Measurements from ENCODE around the gene DDC.

The DDC gene

DNA sequence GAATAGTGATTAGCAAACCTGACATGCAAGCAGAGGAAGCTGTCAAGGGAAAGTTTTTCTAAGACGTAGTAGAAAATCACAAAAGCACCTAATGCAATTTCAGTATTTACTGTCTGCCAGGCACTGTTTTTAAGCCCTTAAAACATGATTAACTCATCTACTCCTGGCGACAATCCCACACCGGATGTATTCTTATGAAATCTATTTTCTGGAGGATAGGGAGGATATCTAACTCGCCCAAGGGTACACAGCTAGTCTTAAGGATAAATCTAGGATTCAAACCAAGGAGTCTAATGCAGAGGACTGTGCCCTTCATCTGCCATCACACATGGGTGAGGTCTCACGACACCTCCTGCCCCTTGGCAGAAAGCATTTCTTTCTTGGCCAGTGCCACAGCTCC, 67.2 kb downstream of the DDC start:
- Histone ChIP-seq H3K27me3 (replicated peaks; ENCODE audit: control insufficient read depth, insufficient read depth, low read length) (peaks cover 3% of the 10 kb centered on the region; the same call in 1 of the 2 replicates), H3K4me3 (replicated peaks; ENCODE audit: low read depth, low read length) (no peak overlapping the region), H3K36me3 (ENCODE audit: control insufficient read depth, insufficient read depth, low read length) (no peaks in the 10 kb centered on the region)
- DNase-seq (ENCODE audit: extremely low read depth, insufficient read length): no peak
- TF ChIP-seq, protein P1, sequence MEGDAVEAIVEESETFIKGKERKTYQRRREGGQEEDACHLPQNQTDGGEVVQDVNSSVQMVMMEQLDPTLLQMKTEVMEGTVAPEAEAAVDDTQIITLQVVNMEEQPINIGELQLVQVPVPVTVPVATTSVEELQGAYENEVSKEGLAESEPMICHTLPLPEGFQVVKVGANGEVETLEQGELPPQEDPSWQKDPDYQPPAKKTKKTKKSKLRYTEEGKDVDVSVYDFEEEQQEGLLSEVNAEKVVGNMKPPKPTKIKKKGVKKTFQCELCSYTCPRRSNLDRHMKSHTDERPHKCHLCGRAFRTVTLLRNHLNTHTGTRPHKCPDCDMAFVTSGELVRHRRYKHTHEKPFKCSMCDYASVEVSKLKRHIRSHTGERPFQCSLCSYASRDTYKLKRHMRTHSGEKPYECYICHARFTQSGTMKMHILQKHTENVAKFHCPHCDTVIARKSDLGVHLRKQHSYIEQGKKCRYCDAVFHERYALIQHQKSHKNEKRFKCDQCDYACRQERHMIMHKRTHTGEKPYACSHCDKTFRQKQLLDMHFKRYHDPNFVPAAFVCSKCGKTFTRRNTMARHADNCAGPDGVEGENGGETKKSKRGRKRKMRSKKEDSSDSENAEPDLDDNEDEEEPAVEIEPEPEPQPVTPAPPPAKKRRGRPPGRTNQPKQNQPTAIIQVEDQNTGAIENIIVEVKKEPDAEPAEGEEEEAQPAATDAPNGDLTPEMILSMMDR (IDR thresholded peaks at IDR 0.05; ENCODE audit: insufficient read depth, low read length, poor library complexity, severe bottlenecking): no peak

DNA sequence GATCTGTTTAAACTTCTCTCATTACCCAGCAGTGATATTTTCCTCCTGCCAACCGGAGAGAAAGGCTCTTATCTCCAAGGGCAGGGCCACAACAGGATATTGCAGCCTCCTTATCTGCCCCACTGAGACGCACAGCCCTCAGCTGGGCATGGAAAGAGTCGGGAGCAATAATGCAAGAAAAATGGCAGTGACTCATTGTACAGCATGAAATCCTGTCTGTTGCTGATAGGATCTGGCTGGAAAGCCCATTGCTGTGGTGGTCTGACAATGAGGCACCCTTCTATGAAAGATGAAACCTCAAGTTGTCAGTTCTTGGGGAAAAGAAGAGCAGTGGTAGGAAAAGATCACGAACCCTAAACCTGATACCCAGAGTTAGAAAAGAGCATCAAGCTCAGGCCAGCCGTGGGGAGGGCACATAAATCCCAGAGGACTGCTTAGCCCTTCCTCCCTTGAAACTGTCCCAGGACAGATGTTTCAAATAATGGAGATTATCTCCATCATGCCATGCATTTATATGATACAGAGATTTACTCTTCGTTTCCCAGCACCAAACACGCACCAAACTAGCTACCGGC, 68.0 kb downstream of the DDC start:
- TF ChIP-seq, protein P1 (IDR thresholded peaks at IDR 0.05; ENCODE audit: insufficient read depth, low read length, poor library complexity, severe bottlenecking): no peak
- Histone ChIP-seq H3K4me3 (replicated peaks; ENCODE audit: low read depth, low read length) (no peak overlapping the region), H3K27me3 (replicated peaks; ENCODE audit: control insufficient read depth, insufficient read depth, low read length) (peaks cover 3% of the 10 kb centered on the region; the same call in 1 of the 2 replicates), H3K36me3 (ENCODE audit: control insufficient read depth, insufficient read depth, low read length) (no peaks in the 10 kb centered on the region)
- DNase-seq (ENCODE audit: extremely low read depth, insufficient read length): no peak

DNA sequence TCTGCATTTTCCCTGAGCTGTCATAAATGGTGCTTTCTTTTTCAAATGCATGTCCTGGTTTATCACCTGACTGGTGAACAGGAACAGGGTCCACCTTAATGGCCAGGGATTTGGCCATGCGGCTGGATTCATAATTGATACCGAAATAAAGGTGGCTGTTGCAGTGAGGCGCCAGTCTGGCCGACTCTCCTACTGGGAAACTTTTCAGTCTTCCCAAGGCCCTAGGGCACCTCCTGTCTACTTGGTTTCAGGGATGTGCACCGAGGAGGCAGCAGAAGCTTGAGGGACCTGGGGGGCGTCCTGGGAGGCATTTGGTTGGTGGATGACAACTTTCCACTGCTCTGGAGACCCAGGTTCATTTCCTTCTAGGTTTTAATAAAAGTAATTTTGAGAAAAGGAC, 68.6 kb downstream of the DDC start:
- no peak overlapping the region for H3K4me3 ChIP-seq (replicated peaks; ENCODE audit: low read depth, low read length)
- no peaks in the 10 kb centered on the region for H3K36me3 ChIP-seq (ENCODE audit: control insufficient read depth, insufficient read depth, low read length)
- TF ChIP-seq, protein P1 (IDR thresholded peaks at IDR 0.05; ENCODE audit: insufficient read depth, low read length, poor library complexity, severe bottlenecking): no peak
- DNase-seq (ENCODE audit: extremely low read depth, insufficient read length): no peak
- peaks cover 3% of the 10 kb centered on the region; the same call in 1 of the 2 replicates for H3K27me3 ChIP-seq (replicated peaks; ENCODE audit: control insufficient read depth, insufficient read depth, low read length)

DNA sequence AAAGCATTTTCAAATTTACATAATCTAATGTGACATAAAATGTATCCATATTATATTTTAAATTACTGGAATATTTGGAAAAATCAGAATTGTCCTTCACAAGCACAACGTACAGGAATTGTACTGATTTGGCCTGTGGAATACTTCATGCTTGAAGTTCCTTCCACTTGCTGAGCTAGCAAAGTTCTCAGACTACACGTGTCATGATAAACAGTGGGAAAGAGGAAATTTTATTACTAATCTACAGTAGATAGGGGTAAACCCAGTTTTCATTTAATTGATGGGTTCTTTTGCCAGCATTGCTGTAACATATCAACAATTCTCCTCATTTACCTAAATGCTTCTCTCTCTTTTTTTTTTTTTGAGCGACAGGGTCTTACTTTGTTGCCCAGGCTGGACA, 69.5 kb downstream of the DDC start:
- TF ChIP-seq, protein P1 (IDR thresholded peaks at IDR 0.05; ENCODE audit: insufficient read depth, low read length, poor library complexity, severe bottlenecking): no peak
- peaks cover 3% of the 10 kb centered on the region; the same call in 1 of the 2 replicates for H3K27me3 ChIP-seq (replicated peaks; ENCODE audit: control insufficient read depth, insufficient read depth, low read length)
- no peak for DNase-seq (ENCODE audit: extremely low read depth, insufficient read length)
- H3K36me3 ChIP-seq (ENCODE audit: control insufficient read depth, insufficient read depth, low read length): no peaks in the 10 kb centered on the region
- no peak overlapping the region for H3K4me3 ChIP-seq (replicated peaks; ENCODE audit: low read depth, low read length)

DNA sequence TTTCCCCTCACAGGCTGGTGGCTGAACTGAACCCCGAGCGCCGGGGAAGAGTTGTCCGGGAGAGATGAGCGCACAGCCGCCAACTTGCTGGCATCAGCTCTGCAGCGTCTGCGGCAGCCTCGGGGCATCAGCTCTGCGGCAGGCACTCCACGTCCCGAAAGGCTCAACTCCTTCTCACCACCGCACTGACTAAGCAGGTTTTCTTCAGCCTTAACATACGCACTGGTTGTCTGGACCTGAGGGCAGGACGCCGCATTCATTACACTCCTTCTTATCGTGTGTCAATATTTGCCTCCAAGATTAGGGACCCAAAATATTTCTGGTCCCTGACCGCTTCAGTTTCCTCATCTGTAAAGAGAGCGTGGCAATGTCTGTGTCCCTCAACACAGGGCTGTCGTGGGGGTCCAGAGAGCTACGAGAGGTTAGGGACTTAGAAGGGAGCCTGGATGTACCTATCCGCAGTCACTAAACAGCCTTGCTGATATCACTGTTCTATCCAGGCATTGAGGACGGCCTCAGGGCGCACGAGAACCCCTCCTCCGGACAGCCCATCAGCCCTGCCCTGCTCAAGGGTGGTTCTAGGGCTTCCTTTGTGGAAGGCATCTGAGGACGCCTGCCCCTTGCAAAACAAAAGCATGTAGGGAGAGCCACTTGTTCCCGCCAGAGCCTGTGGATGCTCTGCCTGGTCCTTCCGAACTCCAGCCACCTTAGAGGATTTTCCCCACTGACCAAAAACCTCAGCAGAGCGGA, 72.3 kb downstream of the DDC start:
- Histone ChIP-seq H3K27me3 (replicated peaks; ENCODE audit: control insufficient read depth, insufficient read depth, low read length) (no peaks in the 10 kb centered on the region; the same call in 1 of the 2 replicates), H3K36me3 (ENCODE audit: control insufficient read depth, insufficient read depth, low read length) (no peaks in the 10 kb centered on the region), H3K4me3 (replicated peaks; ENCODE audit: low read depth, low read length) (no peak overlapping the region)
- TF ChIP-seq, protein P1 (IDR thresholded peaks at IDR 0.05; ENCODE audit: insufficient read depth, low read length, poor library complexity, severe bottlenecking): no peak
- DNase-seq (ENCODE audit: extremely low read depth, insufficient read length): no peak

Data from GM06990 (cell line).